ENCODE measurements around the gene BPNT1.
"Not testable (repeated sequence)": the region's sequence is repeated elsewhere in the genome, so short reads cannot be mapped to it uniquely, and the experiment has no call there.

Gene BPNT1

GRCh38 chr1:220089650-220090556, at the start of gene BPNT1:
Gene BPNT1, minus strand, starts transcription at chr1:220089788. Its CDS starts 9,942 bp downstream, at chr1:220079846.
- peak; percentile 97 for DNase-seq

- peak; percentile 84 for DNase-seq
Observed at GRCh38 chr1:220137019-220137786, 47.6 kb upstream of the BPNT1 start.

- DNase-seq = no peak
Observed at GRCh38 chr1:220135755-220136154, 46.2 kb upstream of the BPNT1 start.

GRCh38 chr1:220129479-220130210, 40.1 kb upstream of the BPNT1 start:
- no peak for DNase-seq

GRCh38 chr1:220127076-220127475, 37.5 kb upstream of the BPNT1 start:
- no peak for DNase-seq

- DNase-seq = peak; percentile 15
Observed at GRCh38 chr1:220124542-220124941, 35.0 kb upstream of the BPNT1 start.

- peak; percentile 65 for DNase-seq
Observed at GRCh38 chr1:220123889-220124288, 34.3 kb upstream of the BPNT1 start.

- no peak for DNase-seq
Observed at GRCh38 chr1:220123066-220123465, 33.5 kb upstream of the BPNT1 start.

- no peak for DNase-seq
Observed at GRCh38 chr1:220121791-220122530, 32.4 kb upstream of the BPNT1 start.

- no peak for DNase-seq
Observed at GRCh38 chr1:220119043-220119512, 29.5 kb upstream of the BPNT1 start.

- DNase-seq = peak; percentile 76
Observed at GRCh38 chr1:220113136-220113695, 23.6 kb upstream of the BPNT1 start.

GRCh38 chr1:220112600-220112999, 23.0 kb upstream of the BPNT1 start:
- DNase-seq = not testable (repeated sequence)

GRCh38 chr1:220110473-220110872, 20.9 kb upstream of the BPNT1 start:
- DNase-seq = not testable (repeated sequence)

- no peak for DNase-seq
Observed at GRCh38 chr1:220099826-220100225, 10.2 kb upstream of the BPNT1 start.

- peak; percentile 95 for DNase-seq
Observed at GRCh38 chr1:220094016-220094911, 4.7 kb upstream of the BPNT1 start, which contains the start of gene IARS2. Gene IARS2, plus strand, starts transcription at chr1:220094132. Its CDS starts 85 bp downstream, at chr1:220094217.

- DNase-seq = no peak
Observed at GRCh38 chr1:220093361-220094015, 3.9 kb upstream of the BPNT1 start.

GRCh38 chr1:220092694-220093093, 3.1 kb upstream of the BPNT1 start:
- DNase-seq = no peak

- DNase-seq = peak; percentile 45
Observed at GRCh38 chr1:220086261-220086686, 3.3 kb downstream of the BPNT1 start.

GRCh38 chr1:220084460-220084859, 5.1 kb downstream of the BPNT1 start:
- no peak for DNase-seq

- peak; percentile 6 for DNase-seq
Observed at GRCh38 chr1:220077887-220078286, 11.7 kb downstream of the BPNT1 start.

Data from hematopoietic multipotent progenitor cell treated with erythropoietin and hydrocortisone succinate and interleukin-3 and kit ligand, for 4 days (in vitro differentiated cells).